Measurements from ENCODE around the gene FNDC8. TPM values are rescaled to one million over a fixed set of nuclear protein-coding genes. Genes with fewer than 3 reads are reported as not detected.

Gene FNDC8
- total and polyA plus RNA-seq, 2 of the 8 experiments (the other 6 are each of a cell fraction or from before 2014, with no cell fraction given): not detected

GRCh38 chr17:35164716-35165115, 43.3 kb downstream of the FNDC8 start (continued):
- TF ChIP-seq SP4 (IDR thresholded peaks at IDR 0.05; ENCODE audit: low read length): no peak
